ENCODE data around the gene OR1N1.

DNA sequence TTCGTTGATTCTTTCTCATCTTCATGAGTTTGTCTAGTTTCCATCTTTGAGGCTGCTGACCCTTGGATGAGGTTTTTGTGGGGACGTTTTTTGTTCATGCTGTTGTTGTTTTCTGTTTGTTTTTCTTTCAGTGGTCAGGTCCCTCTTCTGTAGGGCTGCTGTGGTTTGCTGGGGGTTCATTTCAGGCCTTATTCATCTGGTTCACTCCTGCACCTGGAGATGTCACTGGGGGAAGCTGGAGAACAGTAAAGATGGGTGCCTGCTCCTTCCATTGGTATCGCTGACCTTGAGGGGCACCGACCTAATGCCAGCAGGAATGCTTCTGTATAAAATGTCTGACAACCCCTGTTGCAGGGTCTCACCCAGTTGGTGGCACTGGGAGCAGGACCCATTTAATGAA lies 34.4 kb upstream of the OR1N1 start:
- TF ChIP-seq POLR2A (IDR thresholded peaks at IDR 0.05) = no peak
- TF ChIP-seq, protein P1, sequence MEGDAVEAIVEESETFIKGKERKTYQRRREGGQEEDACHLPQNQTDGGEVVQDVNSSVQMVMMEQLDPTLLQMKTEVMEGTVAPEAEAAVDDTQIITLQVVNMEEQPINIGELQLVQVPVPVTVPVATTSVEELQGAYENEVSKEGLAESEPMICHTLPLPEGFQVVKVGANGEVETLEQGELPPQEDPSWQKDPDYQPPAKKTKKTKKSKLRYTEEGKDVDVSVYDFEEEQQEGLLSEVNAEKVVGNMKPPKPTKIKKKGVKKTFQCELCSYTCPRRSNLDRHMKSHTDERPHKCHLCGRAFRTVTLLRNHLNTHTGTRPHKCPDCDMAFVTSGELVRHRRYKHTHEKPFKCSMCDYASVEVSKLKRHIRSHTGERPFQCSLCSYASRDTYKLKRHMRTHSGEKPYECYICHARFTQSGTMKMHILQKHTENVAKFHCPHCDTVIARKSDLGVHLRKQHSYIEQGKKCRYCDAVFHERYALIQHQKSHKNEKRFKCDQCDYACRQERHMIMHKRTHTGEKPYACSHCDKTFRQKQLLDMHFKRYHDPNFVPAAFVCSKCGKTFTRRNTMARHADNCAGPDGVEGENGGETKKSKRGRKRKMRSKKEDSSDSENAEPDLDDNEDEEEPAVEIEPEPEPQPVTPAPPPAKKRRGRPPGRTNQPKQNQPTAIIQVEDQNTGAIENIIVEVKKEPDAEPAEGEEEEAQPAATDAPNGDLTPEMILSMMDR (IDR thresholded peaks at IDR 0.05) = no peak
